Measurements from ENCODE around the gene ULK4.

DNA sequence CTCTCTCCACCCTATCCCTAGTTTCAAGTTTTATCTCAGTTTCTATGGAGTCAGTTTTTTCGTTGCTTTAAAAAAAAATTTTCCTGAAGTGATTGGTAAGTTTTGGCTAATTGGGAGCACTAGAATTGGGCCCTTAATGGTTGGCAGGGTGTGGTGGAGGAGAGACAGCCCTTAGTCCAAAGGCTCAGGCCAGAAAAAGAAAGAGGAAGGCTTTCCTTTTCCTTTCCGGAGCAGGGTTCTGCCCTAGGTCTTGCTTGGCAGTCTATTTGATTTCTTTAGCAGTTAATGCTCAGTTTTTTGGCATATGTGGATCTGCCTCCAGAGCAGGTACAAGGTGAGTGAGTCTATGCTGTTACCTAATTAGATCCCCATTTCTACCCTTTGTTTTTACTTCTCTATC is 739.9 kb downstream of the ULK4 start:
- TF ChIP-seq JUND (IDR thresholded peaks at IDR 0.05) (no peak), RAD21 (IDR thresholded peaks at IDR 0.05; ENCODE audit: low read length) (no peak), EP300 (IDR thresholded peaks at IDR 0.05; ENCODE audit: borderline replicate concordance in 1 of 2, low read depth in 1 of 2, low read length in 1 of 2) (no peak), FOXM1 (IDR thresholded peaks at IDR 0.05; ENCODE audit: low read depth) (no peak), NRF1 (IDR thresholded peaks at IDR 0.05; ENCODE audit: low read depth, low read length) (no peak), POLR2AphosphoS5 (IDR thresholded peaks at IDR 0.05; ENCODE audit: low read depth, low read length) (no peak), TAF1 (IDR thresholded peaks at IDR 0.05; ENCODE audit: borderline replicate concordance, low read depth, low read length) (no peak)
- TF ChIP-seq, protein P1, sequence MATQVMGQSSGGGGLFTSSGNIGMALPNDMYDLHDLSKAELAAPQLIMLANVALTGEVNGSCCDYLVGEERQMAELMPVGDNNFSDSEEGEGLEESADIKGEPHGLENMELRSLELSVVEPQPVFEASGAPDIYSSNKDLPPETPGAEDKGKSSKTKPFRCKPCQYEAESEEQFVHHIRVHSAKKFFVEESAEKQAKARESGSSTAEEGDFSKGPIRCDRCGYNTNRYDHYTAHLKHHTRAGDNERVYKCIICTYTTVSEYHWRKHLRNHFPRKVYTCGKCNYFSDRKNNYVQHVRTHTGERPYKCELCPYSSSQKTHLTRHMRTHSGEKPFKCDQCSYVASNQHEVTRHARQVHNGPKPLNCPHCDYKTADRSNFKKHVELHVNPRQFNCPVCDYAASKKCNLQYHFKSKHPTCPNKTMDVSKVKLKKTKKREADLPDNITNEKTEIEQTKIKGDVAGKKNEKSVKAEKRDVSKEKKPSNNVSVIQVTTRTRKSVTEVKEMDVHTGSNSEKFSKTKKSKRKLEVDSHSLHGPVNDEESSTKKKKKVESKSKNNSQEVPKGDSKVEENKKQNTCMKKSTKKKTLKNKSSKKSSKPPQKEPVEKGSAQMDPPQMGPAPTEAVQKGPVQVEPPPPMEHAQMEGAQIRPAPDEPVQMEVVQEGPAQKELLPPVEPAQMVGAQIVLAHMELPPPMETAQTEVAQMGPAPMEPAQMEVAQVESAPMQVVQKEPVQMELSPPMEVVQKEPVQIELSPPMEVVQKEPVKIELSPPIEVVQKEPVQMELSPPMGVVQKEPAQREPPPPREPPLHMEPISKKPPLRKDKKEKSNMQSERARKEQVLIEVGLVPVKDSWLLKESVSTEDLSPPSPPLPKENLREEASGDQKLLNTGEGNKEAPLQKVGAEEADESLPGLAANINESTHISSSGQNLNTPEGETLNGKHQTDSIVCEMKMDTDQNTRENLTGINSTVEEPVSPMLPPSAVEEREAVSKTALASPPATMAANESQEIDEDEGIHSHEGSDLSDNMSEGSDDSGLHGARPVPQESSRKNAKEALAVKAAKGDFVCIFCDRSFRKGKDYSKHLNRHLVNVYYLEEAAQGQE (IDR thresholded peaks at IDR 0.05; ENCODE audit: low read depth, low read length), result no peak
- TF ChIP-seq, protein P2, sequence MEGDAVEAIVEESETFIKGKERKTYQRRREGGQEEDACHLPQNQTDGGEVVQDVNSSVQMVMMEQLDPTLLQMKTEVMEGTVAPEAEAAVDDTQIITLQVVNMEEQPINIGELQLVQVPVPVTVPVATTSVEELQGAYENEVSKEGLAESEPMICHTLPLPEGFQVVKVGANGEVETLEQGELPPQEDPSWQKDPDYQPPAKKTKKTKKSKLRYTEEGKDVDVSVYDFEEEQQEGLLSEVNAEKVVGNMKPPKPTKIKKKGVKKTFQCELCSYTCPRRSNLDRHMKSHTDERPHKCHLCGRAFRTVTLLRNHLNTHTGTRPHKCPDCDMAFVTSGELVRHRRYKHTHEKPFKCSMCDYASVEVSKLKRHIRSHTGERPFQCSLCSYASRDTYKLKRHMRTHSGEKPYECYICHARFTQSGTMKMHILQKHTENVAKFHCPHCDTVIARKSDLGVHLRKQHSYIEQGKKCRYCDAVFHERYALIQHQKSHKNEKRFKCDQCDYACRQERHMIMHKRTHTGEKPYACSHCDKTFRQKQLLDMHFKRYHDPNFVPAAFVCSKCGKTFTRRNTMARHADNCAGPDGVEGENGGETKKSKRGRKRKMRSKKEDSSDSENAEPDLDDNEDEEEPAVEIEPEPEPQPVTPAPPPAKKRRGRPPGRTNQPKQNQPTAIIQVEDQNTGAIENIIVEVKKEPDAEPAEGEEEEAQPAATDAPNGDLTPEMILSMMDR (IDR thresholded peaks at IDR 0.05), result no peak
